ENCODE data around the gene COL23A1. TPM values are rescaled to one million over a fixed set of nuclear protein-coding genes. Genes with fewer than 3 reads are reported as not detected.

COL23A1 gene
- total RNA-seq, 1 donor, result 0.10 TPM

DNA sequence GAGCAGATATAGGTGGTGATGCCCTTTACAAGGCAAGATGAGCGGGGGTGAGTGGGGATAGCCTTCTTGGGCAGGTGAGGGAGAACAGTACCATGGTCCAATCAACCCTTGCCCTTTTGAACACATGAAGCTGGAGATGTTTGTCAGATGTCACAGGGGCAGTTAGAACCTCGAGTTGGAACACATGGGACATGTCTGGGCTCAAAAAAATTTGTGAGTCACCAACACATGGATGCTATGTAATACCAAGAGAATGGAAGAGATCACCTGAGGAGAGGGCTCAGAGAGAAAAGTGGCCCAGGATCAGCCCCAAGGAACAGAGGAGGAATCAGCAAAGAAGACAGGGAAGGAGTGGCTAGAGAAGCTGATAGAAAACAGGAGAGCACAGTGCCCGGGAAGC lies 362.3 kb downstream of the COL23A1 start:
- H3K9me3 ChIP-seq (ENCODE audit: low read depth, low read length), result no peaks in the 10 kb centered on the region
- peaks cover 26% of the 10 kb centered on the region for H3K4me1 ChIP-seq (ENCODE audit: insufficient read depth, low read length)
- H3K27me3 ChIP-seq (ENCODE audit: insufficient read depth, low read length), result no peaks in the 10 kb centered on the region
- no peak overlapping the region for H3K4me3 ChIP-seq (ENCODE audit: low read length)

DNA sequence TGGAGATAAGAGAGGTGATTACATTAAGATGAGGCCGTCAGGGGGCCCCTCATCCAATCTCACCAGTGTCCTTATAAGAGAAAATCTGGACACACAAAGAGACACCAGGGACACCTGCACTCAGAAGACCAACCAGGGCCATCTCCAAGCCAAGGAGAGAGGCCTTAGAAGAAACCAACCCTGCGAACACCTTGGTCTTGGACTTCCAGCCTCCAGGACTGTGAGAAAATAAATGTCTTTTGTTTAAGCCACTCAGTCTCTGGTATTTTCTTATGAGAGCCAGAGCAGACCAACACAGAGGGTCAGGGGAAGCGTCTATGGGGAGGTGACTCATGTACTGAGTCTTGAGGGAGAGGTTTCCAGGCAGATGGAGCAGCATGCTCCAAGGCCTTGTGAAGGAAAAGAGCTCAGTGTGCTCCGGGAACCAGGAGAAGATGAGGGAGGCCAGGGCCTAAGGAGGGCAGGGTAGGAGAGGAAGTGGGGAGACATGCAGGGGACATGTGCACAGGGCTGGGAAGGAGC lies 363.0 kb downstream of the COL23A1 start:
- no peaks in the 10 kb centered on the region for H3K9me3 ChIP-seq (ENCODE audit: low read depth, low read length)
- no peak overlapping the region for H3K4me3 ChIP-seq (ENCODE audit: low read length)
- H3K27me3 ChIP-seq (ENCODE audit: insufficient read depth, low read length), result no peaks in the 10 kb centered on the region
- peaks cover 23% of the 10 kb centered on the region for H3K4me1 ChIP-seq (ENCODE audit: insufficient read depth, low read length)

DNA sequence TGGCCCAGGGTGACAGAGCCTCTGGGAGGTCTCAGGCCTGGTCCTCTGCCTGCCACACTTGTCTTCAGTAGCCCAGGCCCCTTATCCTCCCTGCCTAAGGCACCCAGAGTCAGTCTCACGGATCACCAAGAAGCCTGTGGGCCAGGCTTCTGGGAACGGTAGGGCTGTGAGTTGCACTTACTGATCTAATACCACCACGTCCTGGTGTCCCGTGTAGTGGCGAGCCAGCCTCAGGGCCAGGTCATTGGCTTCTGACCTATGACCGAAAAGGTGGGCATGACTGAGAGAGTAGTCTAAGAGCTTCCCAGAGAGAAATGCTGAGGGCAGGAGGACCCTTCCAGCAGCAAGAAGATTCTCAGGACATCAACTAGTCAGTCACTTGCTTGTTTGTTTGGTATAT lies 365.0 kb downstream of the COL23A1 start:
- Histone ChIP-seq H3K9me3 (ENCODE audit: low read depth, low read length) (no peaks in the 10 kb centered on the region), H3K4me3 (ENCODE audit: low read length) (no peak overlapping the region), H3K4me1 (ENCODE audit: insufficient read depth, low read length) (peaks cover 17% of the 10 kb centered on the region), H3K27me3 (ENCODE audit: insufficient read depth, low read length) (no peaks in the 10 kb centered on the region)

DNA sequence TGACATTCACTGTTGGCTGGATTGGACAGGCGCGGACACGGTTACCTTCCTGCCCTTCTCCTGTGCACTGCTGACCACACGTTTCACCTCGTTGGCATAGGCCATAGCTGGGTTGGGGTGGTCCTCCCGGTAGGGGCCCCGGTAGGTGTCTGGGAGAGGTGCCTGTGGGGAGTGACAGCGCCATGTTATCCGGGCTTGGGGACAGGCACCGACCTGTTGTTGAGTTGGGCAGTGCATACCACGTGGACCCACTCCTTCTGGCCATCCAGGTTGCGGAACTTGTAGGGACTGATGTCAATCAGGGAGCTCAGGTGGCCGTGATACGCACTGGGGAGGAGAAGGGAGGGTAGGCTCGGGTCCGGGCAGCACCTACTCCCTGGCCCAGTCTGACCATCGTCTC lies 365.8 kb downstream of the COL23A1 start:
- no peaks in the 10 kb centered on the region for H3K9me3 ChIP-seq (ENCODE audit: low read depth, low read length)
- H3K4me3 ChIP-seq (ENCODE audit: low read length), result no peak overlapping the region
- peaks cover 13% of the 10 kb centered on the region for H3K4me1 ChIP-seq (ENCODE audit: insufficient read depth, low read length)
- no peaks in the 10 kb centered on the region for H3K27me3 ChIP-seq (ENCODE audit: insufficient read depth, low read length)

DNA sequence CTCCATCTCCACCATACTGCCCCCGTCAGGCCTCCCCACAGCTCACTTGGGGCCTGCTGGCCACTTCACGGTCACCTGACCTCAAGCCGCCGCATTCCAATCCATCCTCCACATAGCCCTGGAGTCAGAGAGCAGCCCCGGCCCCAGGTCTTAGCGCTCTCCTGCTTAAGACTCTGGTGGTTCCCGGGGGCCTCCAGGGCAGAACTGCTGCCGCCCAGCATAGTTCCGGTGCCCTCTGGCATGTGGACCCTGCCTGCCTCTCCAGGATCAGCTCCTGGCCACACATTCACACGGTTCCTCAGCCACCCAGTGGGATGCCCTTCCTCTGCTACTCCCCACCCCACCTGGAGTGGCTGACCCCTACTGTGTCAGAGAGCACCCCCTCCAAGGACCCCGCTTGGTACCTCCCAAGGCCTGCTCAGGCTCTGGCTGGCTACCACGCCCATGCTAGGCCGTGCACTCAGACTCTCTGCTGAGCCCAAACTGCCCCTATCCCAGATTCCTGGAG lies 366.3 kb downstream of the COL23A1 start:
- Histone ChIP-seq H3K4me3 (ENCODE audit: low read length) (no peak overlapping the region), H3K27me3 (ENCODE audit: insufficient read depth, low read length) (no peaks in the 10 kb centered on the region), H3K4me1 (ENCODE audit: insufficient read depth, low read length) (peaks cover 13% of the 10 kb centered on the region), H3K9me3 (ENCODE audit: low read depth, low read length) (no peaks in the 10 kb centered on the region)

DNA sequence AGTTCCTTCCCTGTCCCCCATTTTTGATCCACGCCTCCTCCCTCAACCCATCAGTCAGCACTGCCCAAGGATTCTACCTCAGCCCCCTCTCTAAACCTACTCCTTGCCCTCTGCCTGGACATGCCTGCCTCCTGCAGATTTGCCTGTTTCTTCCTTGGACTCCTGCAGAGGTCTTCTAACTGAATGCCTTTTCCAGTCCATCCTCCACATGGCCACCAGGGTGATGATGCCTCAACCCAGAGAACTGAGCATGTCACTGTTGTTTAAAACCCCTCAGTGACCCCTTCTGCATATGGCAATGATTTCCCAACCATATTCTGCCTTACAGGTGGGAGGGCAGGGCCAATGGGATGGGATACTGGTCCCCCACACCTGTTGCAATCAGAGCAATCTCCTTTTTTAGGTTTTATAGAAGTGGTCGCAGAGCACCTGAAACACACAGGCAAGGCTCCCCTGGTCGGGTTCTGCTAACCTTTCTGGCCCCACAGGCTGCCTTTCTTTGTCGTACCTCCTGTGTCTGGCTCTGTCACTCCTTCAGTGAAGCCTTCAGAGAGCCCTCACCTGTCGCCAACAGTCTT lies 366.9 kb downstream of the COL23A1 start:
- Histone ChIP-seq H3K4me1 (ENCODE audit: insufficient read depth, low read length) (peaks cover 13% of the 10 kb centered on the region), H3K27me3 (ENCODE audit: insufficient read depth, low read length) (no peaks in the 10 kb centered on the region), H3K9me3 (ENCODE audit: low read depth, low read length) (no peaks in the 10 kb centered on the region), H3K4me3 (ENCODE audit: low read length) (no peak overlapping the region)

DNA sequence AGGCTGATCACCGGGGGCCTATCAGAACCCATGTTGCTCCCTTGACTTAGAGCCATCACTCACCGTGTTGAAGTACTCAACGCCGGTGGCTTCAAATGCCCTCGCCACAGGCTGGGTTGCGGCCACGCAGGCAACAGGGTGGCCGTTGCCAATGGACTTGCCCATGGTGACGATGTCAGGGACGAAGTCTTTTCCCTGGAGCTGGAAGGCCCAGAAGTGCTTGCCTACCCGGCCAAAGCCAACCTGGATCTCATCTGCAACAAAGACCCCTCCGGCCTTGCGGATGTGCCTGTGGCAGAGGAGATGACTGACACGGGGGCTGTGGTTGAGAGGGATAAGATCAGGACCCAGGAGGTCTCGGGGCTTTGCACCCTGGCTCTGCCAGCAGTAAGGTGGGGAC lies 367.9 kb downstream of the COL23A1 start:
- Histone ChIP-seq H3K4me1 (ENCODE audit: insufficient read depth, low read length) (peaks cover 13% of the 10 kb centered on the region), H3K9me3 (ENCODE audit: low read depth, low read length) (no peaks in the 10 kb centered on the region), H3K4me3 (ENCODE audit: low read length) (no peak overlapping the region), H3K27me3 (ENCODE audit: insufficient read depth, low read length) (no peaks in the 10 kb centered on the region)

DNA sequence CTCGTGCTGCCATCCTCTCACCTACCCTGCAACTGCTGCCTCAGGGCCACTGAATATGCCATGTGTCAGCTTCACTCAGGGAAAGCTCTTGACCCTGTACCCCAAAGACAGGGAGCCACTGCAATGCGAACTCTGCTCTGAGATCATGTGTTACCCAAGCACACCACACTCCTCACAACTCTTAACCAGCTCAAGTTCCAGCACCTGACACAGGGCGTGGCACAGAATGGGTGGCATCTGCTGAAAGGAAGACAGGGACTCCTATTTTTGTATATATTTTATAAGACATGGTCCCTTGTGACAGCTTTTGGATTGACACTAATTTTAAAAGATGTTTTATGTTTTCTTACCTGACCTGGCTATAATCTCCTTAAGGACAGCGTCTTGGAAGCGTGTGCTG lies 368.3 kb downstream of the COL23A1 start:
- no peak overlapping the region for H3K4me3 ChIP-seq (ENCODE audit: low read length)
- H3K9me3 ChIP-seq (ENCODE audit: low read depth, low read length), result no peaks in the 10 kb centered on the region
- H3K4me1 ChIP-seq (ENCODE audit: insufficient read depth, low read length), result peaks cover 13% of the 10 kb centered on the region
- no peaks in the 10 kb centered on the region for H3K27me3 ChIP-seq (ENCODE audit: insufficient read depth, low read length)

DNA sequence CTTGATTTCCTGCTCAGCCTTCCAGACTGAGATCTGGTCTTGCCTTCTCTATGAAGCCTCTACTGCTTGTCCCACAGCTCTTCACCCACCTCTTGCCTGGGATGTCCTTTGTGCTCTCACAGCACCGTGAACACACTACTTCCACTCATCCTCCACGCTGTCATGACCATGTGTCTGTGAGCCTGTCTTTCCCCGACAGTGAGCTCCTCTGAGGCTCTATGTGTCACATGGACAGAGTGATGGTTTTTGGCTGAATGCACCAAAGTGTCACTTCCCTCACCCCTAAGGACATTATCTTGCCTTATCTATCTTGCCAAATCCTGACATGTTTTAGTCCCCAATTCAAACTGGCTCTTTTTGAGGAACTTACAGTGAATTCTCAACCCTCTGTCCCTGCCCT lies 368.9 kb downstream of the COL23A1 start:
- Histone ChIP-seq H3K27me3 (ENCODE audit: insufficient read depth, low read length) (no peaks in the 10 kb centered on the region), H3K4me1 (ENCODE audit: insufficient read depth, low read length) (peaks cover 19% of the 10 kb centered on the region), H3K4me3 (ENCODE audit: low read length) (no peak overlapping the region), H3K9me3 (ENCODE audit: low read depth, low read length) (no peaks in the 10 kb centered on the region)

DNA sequence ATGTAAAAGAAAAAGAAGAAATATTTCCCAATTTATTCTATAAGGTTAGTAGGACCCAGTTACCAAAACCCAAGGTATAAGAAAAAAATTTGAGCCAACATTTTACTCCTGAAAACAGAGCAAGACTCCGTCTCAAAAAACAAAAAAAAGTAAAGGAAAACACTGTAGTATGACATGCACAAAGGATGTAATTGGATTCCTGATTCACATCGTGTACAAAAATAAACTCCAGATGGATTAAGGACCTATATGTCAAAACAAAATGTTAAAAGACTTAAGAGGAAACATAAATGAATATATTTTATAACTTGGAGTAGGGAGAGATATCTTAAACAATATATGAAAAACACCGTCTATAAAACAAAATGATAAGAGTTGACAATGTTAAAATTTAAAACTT lies 371.4 kb downstream of the COL23A1 start:
- Histone ChIP-seq H3K4me3 (ENCODE audit: low read length) (no peak overlapping the region), H3K4me1 (ENCODE audit: insufficient read depth, low read length) (peaks cover 36% of the 10 kb centered on the region), H3K27me3 (ENCODE audit: insufficient read depth, low read length) (no peaks in the 10 kb centered on the region), H3K9me3 (ENCODE audit: low read depth, low read length) (no peaks in the 10 kb centered on the region)

DNA sequence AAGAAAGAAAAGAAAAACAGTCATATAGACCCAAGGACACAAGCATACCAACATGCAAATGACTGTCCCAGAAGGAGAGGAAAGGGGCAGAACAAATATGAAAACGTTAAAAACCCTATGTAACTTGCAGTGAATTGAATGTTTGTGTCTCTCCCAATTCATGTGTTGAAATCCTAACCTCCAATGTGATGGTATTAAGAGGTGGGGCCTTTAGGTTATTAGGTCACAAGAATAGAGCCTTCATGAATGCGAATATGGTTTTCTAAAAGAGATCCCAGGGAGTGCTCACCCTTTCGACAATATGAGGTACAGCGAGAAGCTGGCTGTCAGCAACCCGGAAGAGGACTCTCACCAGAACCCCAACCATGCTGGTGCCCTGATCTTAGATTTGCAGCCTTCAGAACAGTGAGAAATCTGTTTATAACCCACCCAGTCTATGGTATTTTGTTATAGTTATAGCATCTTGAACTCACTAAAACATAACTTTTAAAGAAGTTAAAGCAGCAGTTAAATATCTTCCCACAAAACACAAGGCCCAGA lies 371.9 kb downstream of the COL23A1 start:
- Histone ChIP-seq H3K27me3 (ENCODE audit: insufficient read depth, low read length) (no peaks in the 10 kb centered on the region), H3K4me3 (ENCODE audit: low read length) (no peak overlapping the region), H3K4me1 (ENCODE audit: insufficient read depth, low read length) (peaks cover 36% of the 10 kb centered on the region), H3K9me3 (ENCODE audit: low read depth, low read length) (no peaks in the 10 kb centered on the region)

DNA sequence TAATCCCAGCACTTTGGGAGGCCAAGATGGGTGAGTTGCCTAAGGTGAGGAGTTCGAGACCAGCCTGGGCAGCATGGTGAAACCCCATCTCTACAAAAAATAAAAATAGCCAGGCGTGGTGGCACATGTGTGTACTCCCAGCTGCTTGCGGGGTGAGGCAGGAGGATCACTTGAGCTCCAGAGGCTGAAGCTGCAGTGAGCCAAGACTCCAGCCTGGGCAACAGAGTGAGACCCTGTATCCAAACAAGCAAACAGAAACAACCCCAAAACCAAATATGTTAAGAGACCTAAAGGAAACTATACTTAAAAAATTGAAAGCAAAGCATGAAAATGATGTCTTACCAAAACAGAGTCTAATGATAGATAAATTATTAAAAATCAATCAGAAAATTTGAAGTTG lies 373.4 kb downstream of the COL23A1 start:
- Histone ChIP-seq H3K4me1 (ENCODE audit: insufficient read depth, low read length) (peaks cover 33% of the 10 kb centered on the region), H3K4me3 (ENCODE audit: low read length) (no peak overlapping the region), H3K27me3 (ENCODE audit: insufficient read depth, low read length) (no peaks in the 10 kb centered on the region), H3K9me3 (ENCODE audit: low read depth, low read length) (no peaks in the 10 kb centered on the region)

DNA sequence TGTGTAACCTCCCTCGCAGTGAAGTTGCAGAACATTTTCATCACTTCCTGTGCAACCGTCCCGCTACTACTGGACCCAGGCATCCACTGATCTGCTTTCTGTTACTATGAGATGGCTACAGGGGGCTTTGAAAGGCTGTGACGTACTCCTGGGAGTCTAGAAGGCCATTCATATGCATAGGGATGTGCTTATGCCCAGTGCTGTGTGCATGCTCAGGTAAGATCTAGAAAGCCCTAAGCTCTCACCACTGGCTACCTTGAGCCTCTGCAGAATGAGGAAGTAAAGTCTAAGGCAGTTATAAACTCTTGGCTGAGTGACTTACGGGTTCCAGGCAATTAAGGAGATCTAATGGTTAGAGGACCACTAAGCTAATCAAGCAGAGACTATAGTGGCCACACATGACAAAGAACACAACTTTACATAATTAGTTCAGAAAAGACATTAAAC lies 374.1 kb downstream of the COL23A1 start:
- Histone ChIP-seq H3K9me3 (ENCODE audit: low read depth, low read length) (no peaks in the 10 kb centered on the region), H3K27me3 (ENCODE audit: insufficient read depth, low read length) (no peaks in the 10 kb centered on the region), H3K4me3 (ENCODE audit: low read length) (no peak overlapping the region), H3K4me1 (ENCODE audit: insufficient read depth, low read length) (peaks cover 26% of the 10 kb centered on the region)

DNA sequence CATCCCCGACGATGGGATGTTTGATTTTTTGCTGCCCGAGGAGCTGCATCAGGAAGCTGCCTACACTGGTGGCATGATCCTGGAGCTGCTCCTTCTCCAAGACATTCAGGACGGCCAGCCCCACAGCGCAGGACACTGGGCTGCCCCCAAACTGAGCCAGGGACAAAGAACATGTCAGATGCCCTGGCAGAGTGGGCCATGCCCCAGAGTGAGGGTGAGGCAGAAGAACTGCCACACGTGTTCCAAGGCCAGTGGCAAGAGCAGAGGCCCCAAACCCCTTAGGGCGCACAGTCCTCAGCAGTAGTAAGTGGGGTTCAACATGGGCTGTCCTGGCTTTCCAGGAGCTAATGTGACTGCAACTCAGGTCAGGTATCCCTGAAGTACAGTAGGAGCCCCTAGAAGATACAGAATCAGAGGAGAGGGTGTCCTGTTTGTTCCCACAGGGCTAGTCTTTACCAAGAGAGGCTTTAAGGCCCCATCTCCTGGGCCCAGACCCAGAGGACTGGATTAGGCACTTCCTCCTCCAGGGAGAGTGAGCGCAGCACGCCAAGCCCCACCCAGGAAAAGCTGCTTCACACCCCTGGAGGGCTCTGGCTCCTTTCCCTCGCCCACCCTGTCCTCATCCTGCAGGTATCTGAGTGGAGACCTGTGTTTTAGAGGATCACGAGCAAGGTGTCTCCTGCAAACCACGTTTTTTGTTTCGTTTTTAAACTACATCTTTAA lies 374.8 kb downstream of the COL23A1 start:
- H3K4me1 ChIP-seq (ENCODE audit: insufficient read depth, low read length), result peaks cover 23% of the 10 kb centered on the region
- no peaks in the 10 kb centered on the region for H3K9me3 ChIP-seq (ENCODE audit: low read depth, low read length)
- no peaks in the 10 kb centered on the region for H3K27me3 ChIP-seq (ENCODE audit: insufficient read depth, low read length)
- no peak overlapping the region for H3K4me3 ChIP-seq (ENCODE audit: low read length)

DNA sequence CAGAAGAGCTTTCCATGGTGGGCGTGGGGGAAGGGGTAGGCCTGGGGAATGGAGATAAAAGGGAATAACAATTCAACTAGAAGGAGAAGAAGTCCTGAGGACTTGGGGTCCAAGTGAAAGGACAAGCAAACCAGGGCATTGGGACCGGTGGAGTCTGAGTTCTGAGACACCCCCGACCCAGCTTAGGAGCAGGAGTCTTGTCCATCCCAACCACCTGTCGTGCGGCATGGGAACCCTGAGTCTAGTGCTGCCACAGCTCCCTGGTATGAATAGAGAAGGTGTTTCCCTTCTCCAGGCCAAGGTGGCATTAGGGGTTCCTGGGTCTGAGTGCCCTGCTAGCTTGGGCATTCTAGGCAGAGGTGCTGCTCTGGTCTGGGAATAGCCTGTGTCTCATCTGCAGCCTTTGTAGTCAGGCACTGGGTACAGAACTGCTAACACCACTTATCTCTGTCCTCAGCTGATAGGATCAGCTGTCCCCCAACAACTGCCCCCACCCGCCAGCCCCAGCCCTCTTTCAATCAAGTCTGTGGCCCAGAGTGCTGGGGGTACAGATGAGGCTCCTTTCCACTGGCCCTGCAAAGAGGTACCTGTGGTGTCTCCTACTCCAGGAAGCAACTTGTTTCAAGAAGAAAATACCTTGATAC lies 375.9 kb downstream of the COL23A1 start:
- H3K9me3 ChIP-seq (ENCODE audit: low read depth, low read length), result no peaks in the 10 kb centered on the region

More for the DNA sequence above, 375.9 kb downstream of the COL23A1 start:
- no peak overlapping the region for H3K4me3 ChIP-seq (ENCODE audit: low read length)
- no peaks in the 10 kb centered on the region for H3K27me3 ChIP-seq (ENCODE audit: insufficient read depth, low read length)
- peaks cover 23% of the 10 kb centered on the region for H3K4me1 ChIP-seq (ENCODE audit: insufficient read depth, low read length)
